Activated CD4-positive, alpha-beta T cell treated with anti-CD3 and anti-CD28 coated beads, Interleukin-2, amount 50 U/mL, for 1 hour (primary cell): ENCODE results near the gene VAV2.

Source experiments
- DNase-seq: peaks from one replicate; pipeline ENCODE4 v3.0.0-alpha.2; 2020

The VAV2 gene

DNA sequence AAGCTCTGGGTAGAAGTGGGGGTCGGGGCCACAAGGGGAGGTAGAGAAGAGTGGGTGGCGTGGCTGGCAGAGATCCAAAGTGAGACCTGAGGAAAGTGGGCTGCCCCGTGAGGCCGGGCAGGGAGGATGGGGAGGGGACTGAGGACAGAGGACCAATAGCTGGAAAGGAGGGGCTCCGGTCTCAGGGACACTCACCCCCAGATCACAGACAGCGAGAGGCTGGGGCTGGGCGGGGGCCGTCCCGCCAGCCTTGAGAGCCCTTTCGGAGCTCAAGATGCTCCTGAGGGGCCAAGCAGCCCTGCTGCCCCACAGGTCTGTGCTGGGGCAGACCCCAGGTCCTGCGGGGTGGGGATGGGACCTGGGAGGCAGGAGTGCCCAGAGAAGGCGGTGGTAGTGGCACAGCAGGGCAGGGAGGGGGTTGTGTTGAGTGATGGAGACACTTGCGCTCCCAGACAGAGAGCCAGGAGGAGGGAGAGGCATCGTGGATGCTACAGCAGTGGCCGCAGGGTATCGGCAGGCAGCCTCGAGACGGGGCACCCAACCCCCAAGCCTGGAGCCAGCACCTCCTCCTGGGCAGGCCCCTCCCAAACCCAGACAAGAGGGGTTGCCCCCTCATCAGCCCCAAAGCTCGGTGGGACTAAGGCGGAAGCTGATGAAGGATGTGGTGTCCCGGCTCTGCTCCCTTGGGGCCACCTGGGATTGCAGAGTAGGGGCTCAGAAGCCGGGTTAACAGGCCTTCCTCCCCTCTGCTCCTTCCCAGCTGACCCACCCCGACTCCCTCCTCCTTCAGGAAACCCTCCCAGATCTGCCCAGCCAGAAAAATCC, 257.3 kb downstream of the VAV2 start:
- DNase-seq, result no peak

DNA sequence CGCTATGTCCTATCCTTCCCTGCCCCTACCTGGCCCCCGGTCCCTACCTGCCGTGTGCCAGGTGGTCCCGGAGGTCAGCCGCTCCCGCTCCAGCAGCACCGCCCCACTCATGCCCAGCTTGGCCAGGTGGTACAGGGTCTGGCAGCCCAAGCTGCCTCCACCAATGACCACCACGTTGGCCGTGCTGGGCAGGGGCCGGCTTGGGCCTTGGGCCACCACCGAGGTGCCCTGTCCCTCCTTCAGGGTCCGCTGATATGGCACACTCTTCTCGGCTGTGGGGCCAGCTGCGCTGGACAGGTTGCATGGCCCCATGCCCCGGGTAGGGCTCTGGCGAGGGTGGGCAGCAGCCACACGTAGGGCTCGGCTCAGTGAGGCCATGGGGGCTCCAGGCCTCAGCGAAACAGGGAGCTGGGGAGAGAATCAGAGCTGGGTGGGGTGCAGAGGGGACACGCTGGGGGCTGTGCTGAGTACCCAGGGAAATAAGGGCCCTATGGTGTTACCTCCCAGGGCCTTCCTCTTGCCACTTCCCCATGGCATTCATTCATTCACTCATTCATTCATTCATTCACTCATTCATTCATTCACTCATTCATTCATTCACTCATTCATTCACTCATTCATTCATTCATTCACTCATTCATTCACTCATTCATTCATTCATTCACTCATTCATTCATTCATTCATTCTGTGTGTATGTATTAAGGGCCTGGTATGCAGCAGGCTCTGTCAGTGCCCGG, 258.2 kb downstream of the VAV2 start:
- no peak for DNase-seq

DNA sequence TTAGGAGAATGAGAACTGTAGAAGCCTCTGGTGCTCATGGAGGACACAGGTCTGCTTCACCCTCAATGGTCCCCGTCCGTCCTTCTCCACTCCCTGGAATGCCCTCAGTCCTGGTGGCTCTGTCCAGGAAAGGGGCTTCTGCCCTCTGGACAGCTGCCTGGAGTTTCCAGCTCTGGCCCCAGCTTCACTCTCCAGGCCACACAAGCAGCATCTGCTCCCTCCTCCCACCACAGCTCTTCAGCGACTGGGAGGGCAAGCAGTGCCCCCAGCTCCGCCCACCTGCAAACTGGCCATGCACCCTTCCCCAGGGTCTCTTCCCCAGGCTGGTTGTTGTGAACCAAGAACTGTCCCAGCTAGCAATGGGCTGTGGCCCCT, 258.7 kb downstream of the VAV2 start:
- no peak for DNase-seq

DNA sequence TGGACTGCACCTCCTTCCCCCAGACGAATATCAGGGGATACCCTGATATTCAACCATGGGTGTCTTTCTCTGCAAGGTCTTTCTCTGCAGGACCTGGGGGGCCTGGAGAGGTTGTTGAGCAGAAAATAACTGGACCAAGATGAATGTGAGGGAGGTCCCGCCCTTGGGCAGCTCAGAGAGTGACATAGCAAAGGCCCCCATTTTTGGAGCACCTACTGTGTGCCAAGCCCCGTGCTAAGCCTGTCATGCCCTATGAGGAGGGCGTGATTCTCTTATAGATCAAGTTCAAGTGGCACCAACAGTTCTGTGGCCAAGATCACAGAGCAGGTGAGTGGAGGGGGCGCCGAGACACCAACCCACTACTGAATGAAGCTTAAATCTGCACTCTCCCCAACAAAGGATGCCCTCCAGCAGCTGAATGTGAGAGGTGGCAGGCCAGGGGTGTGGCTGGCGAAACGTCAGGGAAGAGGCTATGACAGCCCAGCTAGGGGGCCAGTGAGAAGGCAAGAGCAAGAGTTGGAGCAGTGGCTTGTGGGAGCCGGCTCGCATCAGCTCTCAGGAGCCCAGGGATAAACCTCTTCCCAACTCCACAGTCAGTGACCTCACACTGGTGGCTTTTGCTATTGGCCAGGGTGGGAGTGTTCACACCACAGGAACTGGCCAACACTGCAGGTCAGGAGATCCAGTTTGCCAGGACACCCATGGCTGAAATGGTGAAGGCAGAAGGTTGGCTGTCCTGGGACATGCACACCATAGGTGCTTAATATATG, 259.3 kb downstream of the VAV2 start:
- DNase-seq, result no peak

DNA sequence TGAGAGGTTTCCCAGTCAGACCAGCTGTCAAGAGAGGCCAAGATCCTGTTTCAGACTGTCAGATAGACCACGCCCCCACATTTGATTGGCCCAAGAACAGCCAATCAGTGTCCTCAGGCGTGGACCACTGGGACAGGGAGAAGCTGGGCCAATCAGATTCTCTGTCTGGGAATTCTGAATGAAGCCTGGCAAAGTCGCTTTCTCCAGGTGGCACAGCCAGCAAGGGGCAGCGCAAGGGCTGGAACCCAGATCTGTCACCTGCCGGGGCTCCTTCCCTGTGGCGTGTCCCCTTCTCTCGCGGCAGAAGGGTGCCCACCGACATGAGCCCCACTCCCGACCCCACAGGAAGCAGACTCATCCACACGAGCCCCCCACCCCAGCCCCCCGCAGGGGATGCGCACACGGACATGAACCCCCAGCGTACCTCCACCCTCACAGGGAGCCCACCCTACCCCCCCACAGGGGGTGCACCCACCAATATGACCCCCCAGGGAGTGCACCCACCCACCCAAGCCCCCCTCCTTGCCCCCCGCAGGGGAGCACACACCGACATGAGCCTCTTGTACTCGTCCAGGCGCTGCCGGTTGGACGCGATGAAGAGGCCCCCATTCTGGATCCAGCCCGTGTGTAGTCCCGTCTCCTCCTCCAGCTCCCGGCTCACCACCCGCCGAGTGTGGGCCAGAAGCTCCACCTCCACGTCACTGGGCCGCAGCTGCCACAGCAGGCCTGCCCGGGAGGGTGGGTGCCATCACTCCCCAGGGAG, 260.1 kb downstream of the VAV2 start:
- no peak for DNase-seq

DNA sequence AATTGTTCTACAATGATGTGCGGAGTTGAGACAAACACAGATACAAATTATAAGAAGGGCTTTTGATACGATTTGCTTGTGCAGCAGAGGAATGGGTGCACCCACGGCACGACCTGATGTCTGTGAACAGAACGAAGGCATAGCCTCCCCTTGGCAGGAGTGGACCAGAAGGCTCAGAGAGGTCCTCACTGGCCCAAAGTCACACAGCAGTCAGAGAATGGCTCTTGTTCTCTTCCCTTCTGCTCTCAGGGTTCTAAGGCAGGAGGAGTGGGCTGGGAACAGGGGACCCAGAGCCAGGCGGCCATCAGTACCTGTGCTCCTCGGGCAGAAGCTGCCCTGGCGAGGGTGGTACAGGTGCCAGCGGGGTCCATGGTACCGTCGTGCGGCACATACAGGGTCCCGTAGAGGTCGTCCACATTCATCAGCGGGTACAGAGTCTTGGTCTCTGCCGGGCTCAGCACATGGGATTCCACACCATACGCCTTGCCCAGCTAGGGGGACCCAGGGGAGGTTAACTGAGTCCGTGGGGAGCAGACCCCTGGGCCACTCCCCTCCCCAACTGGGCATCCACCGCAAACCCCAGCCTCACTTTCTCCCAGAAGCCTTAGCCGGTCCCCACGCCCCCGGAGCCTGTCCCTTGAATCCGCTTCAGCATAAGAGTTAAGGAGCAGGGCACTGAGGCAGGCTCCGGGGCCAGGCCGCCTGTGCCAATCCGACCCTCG, 261.0 kb downstream of the VAV2 start:
- no peak for DNase-seq

DNA sequence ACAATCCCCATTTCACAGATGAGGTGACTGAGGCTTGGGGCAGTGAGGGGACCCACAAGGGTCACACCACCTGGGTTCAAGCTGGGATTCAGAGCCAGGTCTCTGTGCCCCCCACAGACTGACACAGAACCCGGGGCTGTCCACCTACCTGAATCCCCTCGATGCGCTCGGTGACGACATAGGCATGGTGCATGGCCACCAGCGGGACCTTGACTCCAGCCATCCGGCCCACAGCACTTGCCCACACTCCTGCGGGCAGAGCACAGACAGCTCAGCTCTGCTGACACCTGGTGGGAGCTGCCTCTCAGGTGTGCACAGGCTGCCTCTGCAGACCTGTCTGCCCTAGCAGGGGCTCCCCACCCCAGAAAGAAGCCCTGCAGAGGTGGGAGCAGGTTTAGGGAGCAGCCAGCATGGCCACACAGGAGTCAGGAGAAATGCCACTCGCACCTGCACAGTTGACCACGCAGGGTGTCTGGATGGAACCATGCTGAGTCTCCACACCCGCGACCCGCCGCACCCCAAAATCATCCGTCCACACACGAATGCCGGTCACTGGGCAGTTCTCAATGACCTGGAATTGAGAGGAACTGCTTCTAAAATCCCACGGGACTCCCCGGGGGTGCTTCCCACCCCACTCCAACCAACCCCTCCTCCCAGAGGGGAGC, 262.4 kb downstream of the VAV2 start:
- DNase-seq, result no peak

DNA sequence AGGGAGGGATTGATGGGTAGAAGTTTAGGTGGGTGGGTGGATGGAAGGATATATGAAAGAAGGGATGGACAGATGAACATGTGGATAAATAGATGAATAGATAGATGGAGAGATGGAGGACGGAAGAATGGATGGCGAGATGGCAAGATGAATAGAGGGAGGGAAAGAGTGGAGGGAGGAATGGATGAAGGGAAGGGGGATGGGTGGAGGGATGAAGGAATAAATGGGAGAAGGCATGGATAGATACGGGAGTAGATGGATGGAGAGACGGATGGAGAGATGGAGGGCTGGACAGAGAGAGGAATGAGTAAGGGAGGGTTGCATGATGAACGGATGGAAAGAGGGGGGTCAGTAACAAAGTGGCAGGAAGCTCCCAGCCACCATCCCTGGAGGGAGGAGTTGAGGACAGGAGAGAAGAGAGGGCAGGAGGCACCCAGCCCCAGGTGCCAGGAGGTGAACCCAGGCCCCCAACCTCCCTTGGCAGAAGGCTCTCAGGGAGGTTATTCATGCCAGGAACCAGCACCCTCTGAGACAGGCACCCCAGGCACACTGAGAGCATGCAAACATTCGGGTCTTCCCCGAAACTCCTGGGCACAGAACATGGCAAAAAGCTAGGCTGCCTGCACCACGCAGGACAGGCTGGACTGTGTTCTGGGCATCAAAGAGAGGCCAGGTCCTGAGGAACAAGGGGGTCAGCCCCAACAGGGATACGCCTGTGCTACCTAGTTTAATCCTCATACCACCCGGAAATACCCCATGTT, 263.1 kb downstream of the VAV2 start:
- no peak for DNase-seq

DNA sequence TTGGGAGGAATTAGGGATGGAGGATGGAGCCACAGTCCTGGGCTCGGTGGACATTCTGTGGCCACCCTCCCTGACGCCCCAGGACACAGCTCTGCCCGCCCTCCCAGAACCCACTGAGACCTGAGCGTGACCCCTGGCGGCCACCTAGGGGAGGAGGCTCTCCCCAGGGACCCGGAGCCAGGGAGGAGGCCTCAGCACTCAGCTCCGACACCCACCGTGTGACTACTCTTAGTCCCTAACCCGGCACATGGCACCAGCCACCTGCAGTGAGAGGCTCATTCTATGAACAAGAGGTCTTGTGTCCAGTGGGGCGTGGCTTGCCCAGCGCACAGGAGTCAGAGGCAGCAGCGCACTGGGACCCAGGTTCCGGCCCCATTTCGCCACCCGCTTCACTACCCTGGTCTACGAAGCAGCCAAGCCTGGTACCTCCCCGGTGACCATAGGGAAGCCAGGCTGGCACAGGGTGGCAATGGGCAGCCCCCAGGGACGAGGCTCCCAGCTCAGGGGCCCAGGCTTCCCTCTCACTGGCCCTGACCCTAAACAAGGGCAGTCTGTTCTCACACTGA, 264.2 kb downstream of the VAV2 start:
- DNase-seq, result no peak

DNA sequence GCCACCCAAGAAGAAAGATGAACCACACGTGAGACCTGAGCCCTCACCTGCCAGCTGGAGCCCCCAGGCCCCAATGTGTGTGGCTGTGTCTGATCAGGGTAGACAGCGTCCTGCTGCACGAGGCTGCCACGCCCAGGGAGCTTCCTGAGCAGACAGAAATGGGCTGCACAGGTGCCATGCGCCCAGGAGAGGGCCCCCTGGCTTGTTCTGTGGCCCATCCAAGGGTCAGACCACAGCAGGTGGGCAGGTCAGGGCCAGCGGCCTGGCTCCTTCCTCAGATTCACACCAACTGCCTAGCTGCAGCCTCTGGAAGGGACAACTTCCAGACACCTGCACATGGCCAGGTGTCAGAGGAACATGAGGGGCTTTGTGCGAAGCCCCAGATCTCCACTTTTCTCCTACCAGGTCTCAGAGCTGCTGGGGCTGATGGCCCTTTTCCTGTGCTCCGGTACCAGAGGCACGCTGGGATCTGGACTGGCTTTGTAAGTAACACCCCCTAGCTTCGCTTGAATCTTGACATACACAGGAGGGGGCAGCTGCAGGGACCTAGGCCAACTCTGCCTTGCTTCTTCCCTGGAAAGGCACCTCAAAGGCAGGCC, 264.7 kb downstream of the VAV2 start:
- DNase-seq, result no peak

DNA sequence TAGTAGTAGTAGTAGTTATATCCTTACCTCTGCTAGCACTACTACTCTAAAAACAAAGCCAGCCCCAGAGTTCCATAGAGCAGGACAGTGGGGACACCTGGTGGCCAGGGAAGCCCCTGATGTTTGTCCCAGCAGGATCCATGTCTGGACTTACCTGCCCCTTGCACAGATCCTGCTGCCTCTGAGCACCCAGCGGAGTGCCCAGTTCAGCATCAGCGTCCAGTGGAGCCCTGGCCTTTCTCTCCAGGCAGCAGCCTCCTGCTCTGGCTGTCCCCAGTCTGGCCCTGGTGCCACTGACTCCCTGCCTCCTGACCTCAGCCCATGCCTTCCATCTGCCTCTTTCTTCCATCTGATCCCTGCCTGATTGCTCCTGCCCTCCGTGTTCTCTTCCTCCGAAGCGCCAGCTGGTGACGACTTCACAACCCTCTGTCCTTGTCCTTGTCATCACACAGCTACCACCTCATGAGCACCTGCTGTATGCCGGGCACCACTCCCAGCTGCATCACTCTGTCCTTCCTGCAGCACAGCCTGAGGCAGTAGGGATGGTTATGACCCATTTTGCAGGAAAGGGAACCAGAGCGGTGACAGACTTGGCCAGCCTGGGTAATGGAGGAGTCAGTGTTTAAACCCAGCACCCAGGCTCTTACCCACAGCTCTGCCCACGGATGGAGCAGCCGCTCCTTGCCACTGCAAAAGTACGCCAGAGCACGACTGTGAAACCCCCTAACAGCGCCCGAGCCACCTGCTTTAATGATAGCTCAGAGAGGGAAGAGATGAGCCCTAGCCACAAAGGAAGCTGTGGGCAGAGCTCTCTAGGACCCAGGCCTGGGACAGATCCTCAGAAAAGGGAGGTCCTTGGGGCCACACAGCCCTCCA, 265.5 kb downstream of the VAV2 start:
- peak; percentile 70 for DNase-seq

DNA sequence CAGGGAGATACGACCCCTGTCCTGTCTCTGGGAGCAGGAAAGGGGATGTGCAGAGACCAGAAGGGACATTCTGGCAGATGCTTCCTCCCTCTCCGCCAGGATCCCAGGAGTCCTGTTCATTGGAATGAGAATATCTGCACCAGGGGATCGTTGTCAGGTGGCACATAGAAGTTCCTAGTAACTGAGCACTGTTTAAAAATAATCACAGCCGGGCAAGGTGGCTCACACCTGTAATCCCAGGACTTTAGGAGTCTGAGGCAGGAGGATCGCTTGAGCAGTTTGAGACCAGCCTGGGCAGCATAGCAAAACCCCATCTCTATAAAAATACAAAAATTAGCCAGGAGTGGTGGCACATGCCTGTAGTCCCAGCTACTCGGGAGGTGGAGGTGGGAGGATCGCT, 266.2 kb downstream of the VAV2 start:
- DNase-seq, result no peak

DNA sequence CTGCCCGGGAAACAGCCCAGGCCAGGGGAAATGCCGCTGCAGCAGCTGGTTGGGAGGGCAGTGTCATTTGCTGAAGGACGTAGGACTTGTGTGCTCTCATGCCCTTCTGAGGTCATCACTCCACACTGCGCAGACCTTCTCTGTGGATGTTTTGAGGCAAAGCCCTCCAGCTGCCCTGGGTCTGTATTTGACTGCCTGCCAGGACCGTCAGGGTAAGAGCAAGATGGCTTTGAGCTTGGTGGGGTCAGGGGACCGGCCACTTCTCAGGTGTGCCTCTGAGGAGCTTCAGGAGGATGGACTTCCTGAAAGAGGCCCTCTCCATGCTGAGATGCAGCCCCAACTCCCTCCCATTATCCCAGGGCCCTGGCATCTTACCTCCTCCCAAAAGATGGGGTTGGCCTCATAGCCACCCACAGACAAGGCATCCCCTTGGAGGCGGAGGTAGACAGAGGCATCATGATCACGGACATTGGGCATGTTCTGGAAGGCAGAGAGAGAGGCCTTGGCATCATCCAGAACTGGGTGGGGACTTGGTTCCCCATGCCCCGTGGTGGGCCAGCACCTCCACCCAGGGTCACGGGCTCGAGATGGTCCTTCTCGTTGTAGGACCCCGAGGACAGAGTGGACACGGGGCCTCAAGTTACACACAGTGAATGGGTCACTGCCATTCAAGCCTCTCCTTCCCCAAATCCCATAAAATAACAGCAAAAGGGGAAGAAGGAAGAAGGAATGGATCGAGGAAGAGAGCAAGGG, 273.4 kb downstream of the VAV2 start:
- DNase-seq, result no peak

DNA sequence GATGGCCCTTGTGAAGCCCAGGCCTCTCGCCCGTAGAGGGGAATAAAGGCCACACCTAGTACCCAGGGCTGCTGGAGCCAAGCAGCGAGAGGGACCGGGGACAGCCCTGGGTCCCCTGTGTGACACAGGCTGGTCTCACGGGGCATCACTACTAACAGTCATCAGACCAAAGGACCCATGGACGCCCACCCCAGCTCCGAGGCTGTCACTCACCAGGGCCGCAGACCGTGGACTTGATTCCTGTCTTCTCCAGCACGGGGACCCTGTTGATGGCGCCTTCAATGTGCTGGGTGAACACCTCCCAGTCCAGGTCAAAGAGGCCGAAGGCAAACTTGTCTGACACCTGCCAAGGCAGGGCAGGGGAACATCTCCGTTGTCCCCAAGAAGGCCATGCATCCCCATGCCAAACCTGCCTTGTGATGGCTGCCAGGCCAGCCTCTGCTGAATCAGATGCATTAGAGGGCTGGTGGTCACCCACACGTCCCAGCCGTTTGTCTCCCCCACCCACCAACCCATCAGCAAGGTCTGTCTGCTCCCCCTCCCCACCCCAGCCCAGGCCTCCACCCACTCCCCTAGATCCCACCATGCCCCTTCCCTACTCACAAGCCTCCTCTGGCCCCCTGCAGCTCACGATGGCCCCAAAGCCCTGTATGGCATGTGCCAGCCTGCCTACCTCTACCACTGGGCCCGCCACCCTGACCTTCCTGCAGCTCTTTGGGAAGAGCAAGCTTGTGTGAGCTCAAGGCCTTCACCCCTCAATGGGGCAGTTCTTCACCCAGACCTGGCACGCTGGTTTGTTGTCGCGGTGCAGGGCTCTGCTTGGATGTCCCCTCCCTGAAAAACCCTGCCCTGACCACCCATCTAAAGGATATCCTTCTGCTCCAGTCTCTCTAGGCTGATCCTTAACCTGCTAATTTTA, 274.8 kb downstream of the VAV2 start:
- DNase-seq, result no peak

DNA sequence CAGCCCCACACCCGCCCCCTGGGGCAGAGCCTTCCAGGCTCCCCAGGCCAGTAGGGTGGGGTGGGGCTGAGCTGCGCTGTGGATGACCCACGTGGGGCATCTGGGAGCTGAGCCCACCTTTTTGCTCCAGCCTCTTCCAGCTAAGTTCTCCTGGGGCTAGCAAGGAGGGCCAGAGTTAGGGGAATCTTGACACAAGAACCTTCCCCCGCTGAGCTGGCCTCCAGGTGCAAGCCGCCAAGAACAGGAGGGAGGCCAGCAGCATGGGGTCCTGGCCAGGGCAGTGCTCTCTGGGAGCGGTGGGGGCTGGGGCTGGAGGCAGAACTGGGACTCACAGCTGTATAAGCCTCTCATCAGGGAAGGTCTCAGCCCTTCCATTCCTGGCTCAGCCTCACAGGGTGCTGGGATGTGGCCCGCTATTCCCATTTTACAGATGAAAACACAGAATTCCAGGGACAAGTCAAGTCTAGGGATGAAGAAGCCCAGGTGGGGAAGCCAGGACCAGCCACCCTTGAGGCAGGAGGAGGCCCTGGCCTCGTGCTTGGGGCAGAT, 275.5 kb downstream of the VAV2 start:
- DNase-seq, result no peak

DNA sequence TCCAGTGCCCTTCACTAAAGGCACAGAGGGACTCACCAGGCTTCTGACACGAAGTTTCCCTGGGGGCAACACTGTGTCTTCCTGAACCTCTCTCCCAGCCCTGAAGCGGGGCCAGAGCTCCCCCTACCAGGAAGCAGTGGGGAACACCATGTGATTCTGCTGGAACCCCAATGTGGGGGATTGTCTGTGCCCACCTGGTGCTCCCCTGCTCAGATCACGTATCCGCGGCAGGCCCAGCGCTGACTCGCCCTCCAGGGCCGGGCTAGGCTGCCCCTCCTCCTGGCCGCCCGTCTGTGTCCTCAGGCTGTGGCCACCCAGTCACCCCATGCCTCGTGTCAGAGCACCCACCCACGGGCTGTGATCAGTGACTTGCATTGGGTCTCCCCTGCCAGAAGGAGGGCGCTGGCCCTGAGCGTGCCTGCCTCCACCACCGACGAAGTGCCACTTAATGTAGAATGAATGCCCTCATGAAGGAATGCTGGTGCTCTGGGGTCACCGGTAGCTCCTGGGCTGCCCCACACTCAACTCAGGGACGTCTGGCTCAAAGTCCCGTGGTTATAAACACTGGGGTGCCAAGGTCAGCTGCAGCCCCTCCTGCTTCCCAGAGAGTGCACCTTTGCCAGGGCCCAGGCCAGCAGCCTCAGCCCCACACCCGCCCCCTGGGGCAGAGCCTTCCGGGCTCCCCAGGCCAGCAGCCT, 276.1 kb downstream of the VAV2 start:
- peak; percentile 46 for DNase-seq
